ENCODE results near the gene EEF1G. TPM values are rescaled to one million over a fixed set of nuclear protein-coding genes. Genes with fewer than 3 reads are reported as not detected.
A peak's percentile ranks its signal among the peaks of the same experiment; 100 is the strongest.

EEF1G gene
- total RNA-seq, 1 experiment from 2014 or later, result 2,008 TPM

DNA sequence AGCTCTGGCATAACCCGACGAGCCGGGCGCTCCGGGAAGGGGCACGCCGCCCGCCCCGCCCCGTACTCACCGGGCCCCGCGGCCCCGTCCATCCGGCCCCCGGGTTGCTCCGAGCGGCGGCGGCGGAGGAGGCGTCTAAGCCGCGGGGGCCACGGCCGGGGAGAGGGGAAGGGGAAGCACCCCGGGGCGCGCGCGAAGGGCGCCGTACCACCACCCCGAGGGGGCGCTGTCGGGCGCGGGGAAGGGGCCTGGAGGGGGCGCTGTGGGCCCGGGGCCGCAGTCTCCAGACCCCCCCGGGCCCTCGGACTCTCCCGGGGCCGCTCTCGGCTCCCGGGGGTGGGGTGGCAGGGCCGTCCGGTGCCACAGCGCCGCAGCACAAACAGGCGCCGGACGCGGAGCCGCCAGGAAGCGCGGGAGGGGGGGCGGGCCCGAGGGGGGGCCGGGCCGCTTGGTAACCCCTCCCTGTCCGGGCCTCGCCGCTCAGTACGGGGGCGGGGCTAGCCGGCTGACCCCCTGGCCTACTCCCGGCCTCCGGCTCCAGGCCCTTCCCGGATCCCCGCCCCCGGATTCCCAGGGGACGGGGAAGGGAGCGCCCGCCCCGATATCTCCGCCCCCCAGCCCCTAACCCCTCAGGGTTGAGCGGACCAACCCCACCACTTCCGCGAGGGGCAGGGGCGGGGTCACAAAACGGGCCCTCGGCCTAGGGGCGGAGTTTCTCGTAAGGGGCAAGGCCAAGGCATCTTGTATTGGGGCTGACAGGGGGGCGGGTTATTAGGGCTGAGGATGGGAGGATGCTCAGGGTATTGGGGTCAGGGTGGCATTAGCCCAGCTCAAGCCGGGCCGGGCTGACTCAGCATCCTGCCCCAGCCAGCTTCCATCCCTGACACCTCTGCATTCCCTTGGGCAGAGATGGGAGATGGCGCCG lies 38.9 kb upstream of the EEF1G start, which contains the start of the genes EML3 and ROM1:
Gene EML3, minus strand, starts transcription at position 410 of the 925 bp plus-strand sequence. Its CDS starts 318 bp downstream, at position 92.
Gene ROM1, plus strand, starts transcription at position 892 of the 925 bp plus-strand sequence. Its CDS starts 25 bp downstream, at position 917.
- intact Hi-C loops (cut with micrococcal nuclease; ENCODE audit: unreplicated experiment), result loop anchor here (1.0 to 5.0 kb wide), 7 partner anchors 21 to 270 kb away; partner anchors contain the start of genes BSCL2, EEF1G, GANAB and GNG3
- no peaks in the 10 kb centered on the region for H3K9me2 ChIP-seq (ENCODE audit: insufficient read depth)
- H2AFZ ChIP-seq, result peak within 1 kb of the TSS; percentile 87

GRCh38 chr11:62611705-62612365 lies 38.1 kb upstream of the EEF1G start:
- Histone ChIP-seq H2AFZ (peak overlapping the region; percentile 87), H3K9me3 (ENCODE audit: insufficient read depth, low read depth) (no peaks in the 10 kb centered on the region), H3F3A (ENCODE audit: insufficient read depth, low read depth) (peaks cover 47% of the 10 kb centered on the region), H3K4me2 (peak overlapping the region; percentile 88), H3K27ac (peak overlapping the region; percentile 66), H3K9me2 (ENCODE audit: insufficient read depth) (no peaks in the 10 kb centered on the region), H3K79me2 (ENCODE audit: low read depth) (peaks cover 18% of the 10 kb centered on the region), H4K20me1 (ENCODE audit: insufficient read depth) (no peaks in the 10 kb centered on the region), H3K4me1 (replicated peaks; ENCODE audit: insufficient read depth) (peaks cover 35% of the 10 kb centered on the region), H3K4me3 (peak overlapping the region; percentile 85), H3K27me3 (ENCODE audit: insufficient read depth, low read depth) (no peaks in the 10 kb centered on the region), H3K36me3 (ENCODE audit: low read depth) (peaks cover 9% of the 10 kb centered on the region; the same call in 1 of the 2 replicates)
- BruUV-seq (replicated peaks), result TSS peak; percentile 28
- intact Hi-C loops (cut with micrococcal nuclease; ENCODE audit: unreplicated experiment), result loop anchor here (1.0 to 5.0 kb wide), 7 partner anchors 21 to 270 kb away; partner anchors contain the start of genes BSCL2, EEF1G, GANAB and GNG3
- ChIA-PET CTCF (interaction anchor here (1.0 to 1.3 kb wide), 5 partner anchors 8 to 217 kb away, joined by 3 to 12 read pairs (median 4); partner anchors contain the start of genes MTA2 and ZBTB3), POLR2A (ENCODE audit: unreplicated experiment) (interaction anchor here (0.6 kb wide), 2 partner anchors 7 to 245 kb away, joined by 4 to 15 read pairs; no protein-coding TSS in a partner anchor)
- peak in 1 of 2 experiments; percentile 41 for DNase-seq
- TF ChIP-seq EZH2 (IDR thresholded peaks at IDR 0.05; ENCODE audit: low read depth) (no peak), CTCF (conservative IDR thresholded peaks at IDR 0.05) (no peak)

More for the DNA sequence above, 38.9 kb upstream of the EEF1G start, which contains the start of the genes EML3 and ROM1:
- TF ChIP-seq CTCF (conservative IDR thresholded peaks at IDR 0.05) (peak; percentile 87), EZH2 (IDR thresholded peaks at IDR 0.05; ENCODE audit: low read depth) (no peak)
- peak within 1 kb of the TSS; percentile 66 for H3K27ac ChIP-seq
- BruUV-seq (replicated peaks), result no TSS peak
- ChIA-PET CTCF (interaction anchor here (1.0 to 1.3 kb wide), 5 partner anchors 9 to 218 kb away, joined by 3 to 12 read pairs (median 4); partner anchors contain the start of genes MTA2 and ZBTB3), POLR2A (ENCODE audit: unreplicated experiment) (interaction anchor here (1.0 kb wide), 1 partner anchor 9 kb away, joined by 3 read pairs; the partner anchor contains the start of gene B3GAT3)
- H3K36me3 ChIP-seq (ENCODE audit: low read depth), result peaks cover 9% of the 10 kb centered on the region; the same call in 1 of the 2 replicates
- no peaks in the 10 kb centered on the region for H4K20me1 ChIP-seq (ENCODE audit: insufficient read depth)
- H3K9me3 ChIP-seq (ENCODE audit: insufficient read depth, low read depth), result no peaks in the 10 kb centered on the region
- peak within 1 kb of the TSS; percentile 88 for H3K4me2 ChIP-seq
- H3K27me3 ChIP-seq (ENCODE audit: insufficient read depth, low read depth), result no peaks in the 10 kb centered on the region
- peak; percentile 79 to 93 for DNase-seq
- peaks cover 35% of the 10 kb centered on the region for H3K4me1 ChIP-seq (replicated peaks; ENCODE audit: insufficient read depth)
- H3K79me2 ChIP-seq (ENCODE audit: low read depth), result peaks cover 18% of the 10 kb centered on the region
- peaks cover 47% of the 10 kb centered on the region for H3F3A ChIP-seq (ENCODE audit: insufficient read depth, low read depth)
- H3K4me3 ChIP-seq, result peak within 1 kb of the TSS; percentile 85
